Lower leg skin (tissue), 4 donors: ENCODE measurements around the gene MAEA. TPM values are rescaled to one million over a fixed set of nuclear protein-coding genes. Genes with fewer than 3 reads are reported as not detected.
A peak's percentile ranks its signal among the peaks of the same experiment; 100 is the strongest.

Experiments
- DNase-seq, 2 donors: peaks; one replicate each; pipeline ENCODE4 v3.0.0-alpha.2; 2019; ENCODE audit warnings: low spot score in 2 of 2
- H3K4me3 ChIP-seq: fragments of 200-600 bp; sonication (generic); 2 replicates; pipeline ENCODE4 v1.5.1; 2017; ENCODE audit warnings: mild to moderate bottlenecking, low read depth; ENCODE audit not compliant: poor library complexity, severe bottlenecking
- POLR2A ChIP-seq, 2 donors: fragments of 450-650 bp; IDR thresholded peaks; one replicate each; pipeline ENCODE4 v1.6.1; 2016 to 2017; ENCODE audit warnings: antibody characterized with exemption in 2 of 2, mild to moderate bottlenecking in 1 of 2, moderate library complexity in 1 of 2
- WGBS, 2 donors: methylation state at CpG; one replicate each; pipeline ENCODE4 v1.1.5; 2018; 5-methylcytosine and 5-hydroxymethylcytosine counted together
- intact Hi-C: fragments of 100-400 bp; cut with DNase I; formaldehyde crosslinking; loops from one replicate; pipeline ENCODE4 v1.15.0; 2023; ENCODE audit warnings: low total_unique reads
- total RNA-seq, 4 donors: library from RNA; depleted of rRNA; stranded (reverse); fragments of >200 nt; gene quantifications; one replicate each; pipeline ENCODE4 v1.1.0, GENCODE V29; 2016
- TF ChIP-seq, protein P1 (sequence below), 3 donors: fragments of 450-650 bp; IDR thresholded peaks; one replicate each; pipeline ENCODE4 v1.5.1; 2016; ENCODE audit warnings: antibody characterized with exemption in 3 of 3, mild to moderate bottlenecking in 3 of 3, moderate library complexity in 2 of 3

MAEA gene
- 100 to 1,000 TPM in 1 of 4 donors, 10 to 100 TPM in 3; 79.6 to 124 (median 89.4) TPM for total RNA-seq

DNA sequence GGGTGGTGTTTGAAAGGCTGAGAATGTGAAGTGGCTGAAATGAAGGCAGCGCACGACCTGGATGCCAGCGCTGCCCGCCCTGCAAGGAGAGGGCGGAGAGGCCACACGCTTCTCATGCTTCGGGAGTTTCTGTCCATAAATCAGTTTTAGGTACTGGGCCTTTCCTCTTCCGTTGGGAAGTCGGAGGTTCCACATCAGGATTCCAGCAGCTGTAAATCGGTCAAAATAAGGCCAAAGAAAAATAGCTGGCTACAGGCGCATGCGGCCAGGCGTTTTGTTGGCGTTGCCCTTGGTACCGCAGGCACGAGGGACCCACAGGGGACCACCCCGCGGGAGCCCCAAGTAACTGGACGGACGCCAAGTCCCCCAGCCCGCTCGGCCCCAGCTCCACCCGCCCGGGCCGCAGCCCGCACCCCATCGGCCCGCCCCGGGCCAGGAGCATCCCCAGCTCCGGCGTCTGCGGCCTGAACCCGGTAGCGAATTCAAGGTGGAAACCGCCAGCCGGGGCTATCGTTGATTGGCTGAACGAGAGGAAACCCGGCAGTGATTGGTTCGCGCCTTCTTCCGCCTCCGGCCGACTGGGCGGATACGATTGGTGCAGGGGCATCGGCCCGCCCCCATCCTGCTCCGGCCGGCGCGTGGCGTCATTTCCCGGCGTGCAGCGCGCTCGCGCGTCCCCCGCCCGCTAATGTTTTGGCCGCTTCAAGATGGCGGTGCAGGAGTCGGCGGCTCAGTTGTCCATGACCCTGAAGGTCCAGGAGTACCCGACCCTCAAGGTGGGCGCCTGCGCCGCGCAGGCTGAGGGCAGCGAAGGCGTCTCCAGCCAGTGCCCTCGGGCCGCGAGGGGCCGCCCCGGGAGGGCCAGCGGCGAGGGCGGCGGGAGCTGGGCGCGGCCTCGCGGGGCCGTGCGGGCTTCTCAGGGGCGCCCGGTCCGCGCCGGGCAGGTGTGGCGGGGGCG, at the start of gene MAEA:
MAEA (plus strand) TSS at position 685 of the 958 bp plus-strand sequence; CDS start at position 708, 23 bp downstream.
- WGBS, 2 donors: 1% methylated on average over 42 to 54 of the region's 95 CpGs
- TF ChIP-seq, protein P1, sequence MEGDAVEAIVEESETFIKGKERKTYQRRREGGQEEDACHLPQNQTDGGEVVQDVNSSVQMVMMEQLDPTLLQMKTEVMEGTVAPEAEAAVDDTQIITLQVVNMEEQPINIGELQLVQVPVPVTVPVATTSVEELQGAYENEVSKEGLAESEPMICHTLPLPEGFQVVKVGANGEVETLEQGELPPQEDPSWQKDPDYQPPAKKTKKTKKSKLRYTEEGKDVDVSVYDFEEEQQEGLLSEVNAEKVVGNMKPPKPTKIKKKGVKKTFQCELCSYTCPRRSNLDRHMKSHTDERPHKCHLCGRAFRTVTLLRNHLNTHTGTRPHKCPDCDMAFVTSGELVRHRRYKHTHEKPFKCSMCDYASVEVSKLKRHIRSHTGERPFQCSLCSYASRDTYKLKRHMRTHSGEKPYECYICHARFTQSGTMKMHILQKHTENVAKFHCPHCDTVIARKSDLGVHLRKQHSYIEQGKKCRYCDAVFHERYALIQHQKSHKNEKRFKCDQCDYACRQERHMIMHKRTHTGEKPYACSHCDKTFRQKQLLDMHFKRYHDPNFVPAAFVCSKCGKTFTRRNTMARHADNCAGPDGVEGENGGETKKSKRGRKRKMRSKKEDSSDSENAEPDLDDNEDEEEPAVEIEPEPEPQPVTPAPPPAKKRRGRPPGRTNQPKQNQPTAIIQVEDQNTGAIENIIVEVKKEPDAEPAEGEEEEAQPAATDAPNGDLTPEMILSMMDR (IDR thresholded peaks at IDR 0.05): no peak
- no peak for TF ChIP-seq POLR2A (IDR thresholded peaks at IDR 0.05)
- intact Hi-C loops: loop anchor here (10.0 kb wide), 1 partner anchor 255 kb away; no protein-coding TSS in a partner anchor
- peak; percentile 96 to 100 for DNase-seq
- H3K4me3 ChIP-seq: peak within 1 kb of the TSS; percentile 78

GRCh38 chr4:1239950-1240307, 49.8 kb upstream of the MAEA start:
- TF ChIP-seq POLR2A (IDR thresholded peaks at IDR 0.05): no peak
- TF ChIP-seq, protein P1 (IDR thresholded peaks at IDR 0.05): no peak
- WGBS, 2 donors: 90 to 94% methylated on average over 14 to 18 of the region's 22 CpGs
- no peak overlapping the region for H3K4me3 ChIP-seq
- DNase-seq: peak in 1 of 2 donors; percentile 74
- intact Hi-C loops: no loop called here

- H3K4me3 ChIP-seq: no peak overlapping the region
- intact Hi-C loops: no loop called here
These were observed 48.8 kb upstream of the MAEA start for GRCh38 chr4:1240721-1241465.

GRCh38 chr4:1241466-1241935, 48.2 kb upstream of the MAEA start:
- no peak overlapping the region for H3K4me3 ChIP-seq
- intact Hi-C loops: no loop called here
- TF ChIP-seq POLR2A (IDR thresholded peaks at IDR 0.05): no peak
- TF ChIP-seq, protein P1 (IDR thresholded peaks at IDR 0.05): no peak
- WGBS, 2 donors: 80 to 86% methylated on average over 12 to 21 of the region's 21 CpGs
- no peak for DNase-seq

More at GRCh38 chr4:1240721-1241465, 48.8 kb upstream of the MAEA start:
- TF ChIP-seq, protein P1 (IDR thresholded peaks at IDR 0.05): no peak
- TF ChIP-seq POLR2A (IDR thresholded peaks at IDR 0.05): no peak
- DNase-seq: peak in 1 of 2 donors; percentile 80
- WGBS, 2 donors: 88 to 89% methylated on average over 28 to 29 of the region's 37 CpGs

- DNase-seq: peak in 1 of 2 donors; percentile 80
- intact Hi-C loops: no loop called here
- no peak overlapping the region for H3K4me3 ChIP-seq
- 77 to 81% methylated on average over 20 to 24 of the region's 24 CpGs for WGBS, 2 donors
- TF ChIP-seq POLR2A (IDR thresholded peaks at IDR 0.05): no peak
- TF ChIP-seq, protein P1 (IDR thresholded peaks at IDR 0.05): no peak
These were observed 47.7 kb upstream of the MAEA start for GRCh38 chr4:1241936-1242505.
